SH-SY5Y (cell line): ENCODE data around the gene BCAN.

Experiments
- GATA2 ChIP-seq: IDR thresholded peaks from 2 replicates; pipeline ENCODE4 v1.6.1; 2011; ENCODE audit warnings: mild to moderate bottlenecking, low read depth, low read length
- GATA3 ChIP-seq: IDR thresholded peaks from 2 replicates; pipeline ENCODE4 v1.6.1; 2011; ENCODE audit warnings: low read depth, mild to moderate bottlenecking, low read length, moderate library complexity

GRCh38 chr1:156655904-156656516, 14.1 kb downstream of the BCAN start:
- no peak for TF ChIP-seq GATA2
- TF ChIP-seq GATA3: no peak
